Measurements from ENCODE around the gene CLDN4. TPM values are rescaled to one million over a fixed set of nuclear protein-coding genes. Genes with fewer than 3 reads are reported as not detected.
"Not testable (repeated sequence)": the region's sequence is repeated elsewhere in the genome, so short reads cannot be mapped to it uniquely, and the experiment has no call there.

CLDN4 gene
- total RNA-seq, result 100 to 1,000 TPM; 162 to 216 TPM

GRCh38 chr7:73830681-73831583 lies at the start of gene CLDN4:
Gene CLDN4, plus strand, starts transcription at chr7:73830996. Its CDS starts 206 bp downstream, at chr7:73831202.
- Histone ChIP-seq H3K4me3 (peak within 1 kb of the TSS; percentile 49 to 61), H3K27me3 (replicated peaks; ENCODE audit: insufficient read depth) (no peaks in the 10 kb centered on the region), H3K27ac (peak within 1 kb of the TSS; percentile 90 to 95), H3K9me3 (no peaks in the 10 kb centered on the region), H3K36me3 (no peaks in the 10 kb centered on the region), H3K4me1 (replicated peaks) (peaks cover 32% of the 10 kb centered on the region)
- intact Hi-C loops (cut with DNase I), result no loop called here
- peak; percentile 97 for DNase-seq (ENCODE audit: low spot score)
- 40% methylated on average over 42 of the region's 42 CpGs for WGBS
- TF ChIP-seq POLR2AphosphoS5 (IDR thresholded peaks at IDR 0.05) (peak; percentile 93), POLR2A (IDR thresholded peaks at IDR 0.05) (peak; percentile 92), CTCF (IDR thresholded peaks at IDR 0.05) (no peak)

GRCh38 chr7:73786588-73786987 lies 44.2 kb upstream of the CLDN4 start:
- intact Hi-C loops (cut with DNase I), result no loop called here
- no peak for TF ChIP-seq CTCF (IDR thresholded peaks at IDR 0.05)
- TF ChIP-seq POLR2AphosphoS5 (IDR thresholded peaks at IDR 0.05), result no peak
- no peak for TF ChIP-seq POLR2A (IDR thresholded peaks at IDR 0.05)
- DNase-seq (ENCODE audit: low spot score), result no peak
- Histone ChIP-seq H3K4me3 (no peak overlapping the region), H3K9me3 (no peaks in the 10 kb centered on the region), H3K4me1 (replicated peaks) (no peaks in the 10 kb centered on the region), H3K36me3 (no peaks in the 10 kb centered on the region), H3K27me3 (replicated peaks; ENCODE audit: insufficient read depth) (no peaks in the 10 kb centered on the region), H3K27ac (no peak overlapping the region)
- WGBS, result 86% methylated on average over 1 of the region's 1 CpG

GRCh38 chr7:73787786-73788048 lies 43.1 kb upstream of the CLDN4 start:
- H3K27me3 ChIP-seq (replicated peaks; ENCODE audit: insufficient read depth); H3K36me3 ChIP-seq; intact Hi-C loops (cut with DNase I); H3K27ac ChIP-seq; H3K9me3 ChIP-seq; H3K4me1 ChIP-seq (replicated peaks); DNase-seq (ENCODE audit: low spot score); H3K4me3 ChIP-seq: not testable (repeated sequence)
- 82% methylated on average over 1 of the region's 1 CpG for WGBS

- DNase-seq (ENCODE audit: low spot score), result no peak
- WGBS, result 82% methylated on average over 4 of the region's 4 CpGs
- no peaks in the 10 kb centered on the region for H3K4me1 ChIP-seq (replicated peaks)
- TF ChIP-seq CTCF (IDR thresholded peaks at IDR 0.05) (no peak), POLR2AphosphoS5 (IDR thresholded peaks at IDR 0.05) (no peak), POLR2A (IDR thresholded peaks at IDR 0.05) (no peak)
- H3K4me3 ChIP-seq, result no peak overlapping the region
- no peaks in the 10 kb centered on the region for H3K27me3 ChIP-seq (replicated peaks; ENCODE audit: insufficient read depth)
- H3K9me3 ChIP-seq, result no peaks in the 10 kb centered on the region
- H3K27ac ChIP-seq, result no peak overlapping the region
- H3K36me3 ChIP-seq, result no peaks in the 10 kb centered on the region
- intact Hi-C loops (cut with DNase I), result no loop called here
Measured at GRCh38 chr7:73789051-73789450, 41.7 kb upstream of the CLDN4 start.

- H3K27me3 ChIP-seq (replicated peaks; ENCODE audit: insufficient read depth); DNase-seq (ENCODE audit: low spot score); H3K9me3 ChIP-seq; H3K36me3 ChIP-seq; H3K4me3 ChIP-seq; H3K27ac ChIP-seq; intact Hi-C loops (cut with DNase I); H3K4me1 ChIP-seq (replicated peaks): not testable (repeated sequence)
- WGBS, result 81% methylated on average over 7 of the region's 7 CpGs
Measured at GRCh38 chr7:73791170-73791690, 39.6 kb upstream of the CLDN4 start.

GRCh38 chr7:73795188-73795587 lies 35.6 kb upstream of the CLDN4 start:
- H3K27me3 ChIP-seq (replicated peaks; ENCODE audit: insufficient read depth); H3K4me3 ChIP-seq; H3K4me1 ChIP-seq (replicated peaks); H3K36me3 ChIP-seq; H3K27ac ChIP-seq; DNase-seq (ENCODE audit: low spot score); intact Hi-C loops (cut with DNase I); H3K9me3 ChIP-seq: not testable (repeated sequence)

GRCh38 chr7:73796656-73797055 lies 34.1 kb upstream of the CLDN4 start:
- H3K9me3 ChIP-seq; H3K27me3 ChIP-seq (replicated peaks; ENCODE audit: insufficient read depth); H3K4me1 ChIP-seq (replicated peaks); DNase-seq (ENCODE audit: low spot score); H3K4me3 ChIP-seq; intact Hi-C loops (cut with DNase I); H3K36me3 ChIP-seq; H3K27ac ChIP-seq: not testable (repeated sequence)
- 70% methylated on average over 6 of the region's 6 CpGs for WGBS

GRCh38 chr7:73797176-73797575 lies 33.6 kb upstream of the CLDN4 start:
- H3K27me3 ChIP-seq (replicated peaks; ENCODE audit: insufficient read depth); intact Hi-C loops (cut with DNase I); H3K4me1 ChIP-seq (replicated peaks); DNase-seq (ENCODE audit: low spot score); H3K36me3 ChIP-seq; H3K4me3 ChIP-seq; H3K27ac ChIP-seq; H3K9me3 ChIP-seq: not testable (repeated sequence)
- WGBS, result 90% methylated on average over 7 of the region's 34 CpGs
